ENCODE results near the gene CABCOCO1. TPM values are rescaled to one million over a fixed set of nuclear protein-coding genes. Genes with fewer than 3 reads are reported as not detected.

CABCOCO1 gene
- total RNA-seq, 1 donor from 2014 or later: 0.47 TPM

GRCh38 chr10:61779276-61779675, 116.5 kb downstream of the CABCOCO1 start:
- Mint-ChIP-seq H3K4me1 (ENCODE audit: low read depth) (peaks cover 17% of the 10 kb centered on the region), H3K27ac (ENCODE audit: unreplicated experiment) (peak overlapping the region; percentile 81), H3K36me3 (ENCODE audit: low read depth) (no peaks in the 10 kb centered on the region), H3K27me3 (ENCODE audit: low read depth) (no peaks in the 10 kb centered on the region), H3K4me3 (ENCODE audit: unreplicated experiment) (no peak overlapping the region), H3K9me3 (ENCODE audit: low read depth) (peaks cover 3% of the 10 kb centered on the region)
- DNase-seq (ENCODE audit: low spot score): no peak
- no peak for TF ChIP-seq CTCF (IDR thresholded peaks at IDR 0.05)

DNA sequence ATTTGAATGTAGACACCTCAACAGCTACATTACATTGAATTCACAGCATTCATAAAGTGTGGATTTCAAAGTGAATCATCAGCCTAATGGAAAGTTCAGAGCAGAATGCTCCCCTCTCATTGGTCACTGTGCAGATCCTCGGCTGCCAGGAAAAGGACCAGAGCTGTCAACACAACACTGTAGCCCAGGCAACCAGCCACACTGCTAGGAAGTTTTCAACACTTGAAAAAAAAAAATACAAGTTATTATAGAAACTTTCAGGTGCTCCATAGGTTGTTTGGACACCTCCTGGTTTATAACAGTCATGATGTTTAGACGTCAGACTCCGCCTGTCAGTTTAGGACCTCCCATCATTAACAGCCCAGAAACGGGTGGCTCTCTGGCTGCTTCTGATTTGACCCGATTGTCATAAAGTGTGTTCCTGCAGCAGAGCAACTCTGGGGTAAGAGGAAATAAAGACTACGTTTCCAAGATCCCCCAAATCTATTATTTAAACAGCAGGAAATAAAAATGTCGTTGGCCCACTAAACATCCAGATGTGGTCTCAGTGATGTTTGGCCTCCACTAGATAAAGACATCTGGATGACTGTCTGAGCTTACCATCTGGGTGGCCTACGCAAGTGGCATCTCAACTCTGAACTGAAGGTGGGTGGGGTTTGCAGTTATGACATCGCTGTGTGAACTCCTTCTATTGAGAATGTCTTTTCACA, 117.4 kb downstream of the CABCOCO1 start:
- DNase-seq (ENCODE audit: low spot score): no peak
- Mint-ChIP-seq H3K36me3 (ENCODE audit: low read depth) (no peaks in the 10 kb centered on the region), H3K27ac (ENCODE audit: unreplicated experiment) (peak overlapping the region; percentile 81), H3K4me1 (ENCODE audit: low read depth) (peaks cover 17% of the 10 kb centered on the region), H3K4me3 (ENCODE audit: unreplicated experiment) (no peak overlapping the region), H3K27me3 (ENCODE audit: low read depth) (no peaks in the 10 kb centered on the region), H3K9me3 (ENCODE audit: low read depth) (peaks cover 3% of the 10 kb centered on the region)
- no peak for TF ChIP-seq CTCF (IDR thresholded peaks at IDR 0.05)

DNA sequence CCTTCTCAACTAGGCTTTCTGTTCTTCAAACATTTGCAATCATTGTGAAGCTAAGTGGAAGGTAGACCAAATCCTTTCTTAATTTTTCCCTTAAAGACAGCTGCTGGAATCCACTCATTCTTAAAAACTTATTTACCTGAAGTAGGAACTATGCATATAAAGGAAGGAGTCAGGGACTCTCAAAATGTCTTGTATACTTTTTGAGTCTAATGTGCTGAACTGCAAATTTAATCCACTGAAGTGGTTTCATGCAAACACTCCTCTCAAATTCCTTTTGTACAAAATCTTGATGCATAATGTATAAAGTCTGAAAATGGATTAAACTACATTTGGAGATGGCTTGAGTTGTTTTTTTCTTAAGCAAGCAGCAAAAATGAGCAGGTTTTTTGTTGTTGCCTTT, 118.0 kb downstream of the CABCOCO1 start:
- no peaks in the 10 kb centered on the region for H3K27me3 Mint-ChIP-seq (ENCODE audit: low read depth)
- no peak for DNase-seq (ENCODE audit: low spot score)
- H3K27ac Mint-ChIP-seq (ENCODE audit: unreplicated experiment): peak overlapping the region; percentile 81
- H3K4me3 Mint-ChIP-seq (ENCODE audit: unreplicated experiment): no peak overlapping the region
- H3K36me3 Mint-ChIP-seq (ENCODE audit: low read depth): no peaks in the 10 kb centered on the region
- no peak for TF ChIP-seq CTCF (IDR thresholded peaks at IDR 0.05)
- peaks cover 3% of the 10 kb centered on the region for H3K9me3 Mint-ChIP-seq (ENCODE audit: low read depth)
- peaks cover 18% of the 10 kb centered on the region for H3K4me1 Mint-ChIP-seq (ENCODE audit: low read depth)

DNA sequence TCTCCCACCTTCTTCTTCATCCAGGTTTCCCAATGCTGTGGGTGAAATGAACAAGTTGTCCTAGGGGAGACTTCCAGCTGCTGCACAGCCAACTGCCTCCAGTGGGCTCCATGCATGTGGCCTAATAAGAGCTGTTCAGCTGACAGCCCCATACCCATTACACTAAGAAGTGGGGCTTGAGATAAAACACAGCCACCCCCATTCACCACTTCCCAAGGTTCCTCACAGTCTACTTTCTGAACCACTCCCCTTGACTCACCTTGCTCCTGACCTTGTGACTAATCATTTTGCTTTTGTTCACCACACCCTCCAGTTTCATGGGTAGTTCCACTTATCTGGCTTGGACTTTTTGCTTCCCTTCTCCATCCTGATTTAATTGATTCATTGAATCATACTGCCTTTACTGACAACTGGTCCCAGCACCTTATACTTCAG, 119.3 kb downstream of the CABCOCO1 start:
- DNase-seq (ENCODE audit: low spot score): no peak
- Mint-ChIP-seq H3K27me3 (ENCODE audit: low read depth) (no peaks in the 10 kb centered on the region), H3K36me3 (ENCODE audit: low read depth) (no peaks in the 10 kb centered on the region), H3K4me1 (ENCODE audit: low read depth) (peaks cover 31% of the 10 kb centered on the region), H3K27ac (ENCODE audit: unreplicated experiment) (no peak overlapping the region), H3K9me3 (ENCODE audit: low read depth) (peaks cover 3% of the 10 kb centered on the region), H3K4me3 (ENCODE audit: unreplicated experiment) (no peak overlapping the region)
- no peak for TF ChIP-seq CTCF (IDR thresholded peaks at IDR 0.05)

GRCh38 chr10:61784354-61785133, 121.8 kb downstream of the CABCOCO1 start:
- Mint-ChIP-seq H3K36me3 (ENCODE audit: low read depth) (no peaks in the 10 kb centered on the region), H3K27ac (ENCODE audit: unreplicated experiment) (no peak overlapping the region), H3K9me3 (ENCODE audit: low read depth) (peaks cover 3% of the 10 kb centered on the region), H3K27me3 (ENCODE audit: low read depth) (no peaks in the 10 kb centered on the region), H3K4me3 (ENCODE audit: unreplicated experiment) (no peak overlapping the region), H3K4me1 (ENCODE audit: low read depth) (peaks cover 35% of the 10 kb centered on the region)
- no peak for TF ChIP-seq CTCF (IDR thresholded peaks at IDR 0.05)
- DNase-seq (ENCODE audit: low spot score): no peak

All from chondrocyte (in vitro differentiated cells).